GM18520 (cell line): ENCODE data around the gene CMTR1.

Experiments
- ATAC-seq: cut with Tn5 transposase; IDR thresholded peaks from one replicate; pipeline ENCODE4 v1.9.1; 2021; ENCODE audit not compliant: unreplicated experiment

Gene CMTR1

DNA sequence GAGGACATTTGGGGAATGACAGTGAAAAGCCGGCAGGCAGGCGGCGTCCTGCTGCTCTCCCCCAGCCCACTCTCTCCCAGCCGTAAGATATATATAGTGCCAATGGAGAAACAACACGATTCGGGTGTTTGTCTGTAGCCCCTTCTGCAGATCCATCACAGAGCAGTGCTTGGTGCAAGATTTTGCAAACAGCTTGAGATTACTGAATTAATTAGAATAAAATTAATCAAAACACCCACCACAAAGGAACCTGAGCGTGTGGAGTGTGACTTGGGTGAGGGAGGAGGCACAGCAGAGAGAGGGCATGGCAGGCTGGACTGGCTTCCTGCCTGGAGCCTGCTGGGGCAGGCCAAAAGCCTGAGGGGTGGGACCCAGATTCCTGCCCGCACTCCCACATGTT is 95.5 kb downstream of the CMTR1 start:
- no peak for ATAC-seq

DNA sequence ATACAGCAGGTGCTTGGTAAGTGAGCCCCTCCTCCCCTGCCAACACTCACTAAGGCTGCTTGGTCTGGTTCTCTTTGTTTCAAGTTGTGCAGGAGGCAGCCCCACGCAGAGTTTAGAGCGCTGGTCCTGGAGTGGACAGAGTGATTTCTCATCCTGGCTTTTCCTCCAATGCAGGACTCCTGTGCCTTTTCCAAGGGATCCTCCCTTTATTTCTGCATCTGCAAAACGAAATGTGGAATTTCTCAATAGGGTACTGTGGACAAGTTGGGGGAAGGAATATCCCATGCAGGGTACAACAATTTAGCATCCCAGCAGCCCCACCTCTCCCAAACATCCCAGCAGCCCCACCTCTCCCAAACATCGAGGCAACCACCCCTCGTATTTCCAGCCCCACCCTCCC is 97.3 kb downstream of the CMTR1 start:
- ATAC-seq: no peak

- no peak for ATAC-seq
These were observed 98.0 kb downstream of the CMTR1 start for GRCh38 chr6:37531026-37531425.
